ENCODE results near the gene SERPINE2. TPM values are rescaled to one million over a fixed set of nuclear protein-coding genes. Genes with fewer than 3 reads are reported as not detected.

SERPINE2 gene
- total RNA-seq, 2 experiments from 2014 or later = 40.4 to 42.4 TPM

GRCh38 chr2:223970343-223971128, 68.5 kb downstream of the SERPINE2 start:
- H3K9me3 Mint-ChIP-seq = no peaks in the 10 kb centered on the region
- H3K27me3 Mint-ChIP-seq = no peaks in the 10 kb centered on the region
- no peak overlapping the region for H3K4me3 Mint-ChIP-seq
- peak; percentile 68 for DNase-seq
- peaks cover 10% of the 10 kb centered on the region for H3K4me1 Mint-ChIP-seq (ENCODE audit: low read depth)
- CTCF ChIA-PET = interaction anchor here (0.6 to 8.5 kb wide), 71 partner anchors 7 to 998 kb away, joined by 3 to 242 read pairs (median 4); partner anchors contain the start of genes MRPL44, SERPINE2 and WDFY1
- POLR2A ChIA-PET = interaction anchor here (0.8 to 1.8 kb wide), 3 partner anchors 9 to 314 kb away, joined by 3 to 5 read pairs (median 5); no protein-coding TSS in a partner anchor
- no peak overlapping the region for H3K27ac Mint-ChIP-seq
- intact Hi-C loops (cut with micrococcal nuclease) = loop anchor here (1.0 kb wide), 1 partner anchor 314 kb away; no protein-coding TSS in a partner anchor
- H3K36me3 Mint-ChIP-seq (ENCODE audit: low read depth) = peaks cover 11% of the 10 kb centered on the region
- peak; percentile 79 for ATAC-seq
- TF ChIP-seq CTCF (IDR thresholded peaks at IDR 0.05) = peak; percentile 88

GRCh38 chr2:223969856-223970255, 69.2 kb downstream of the SERPINE2 start:
- intact Hi-C loops (cut with micrococcal nuclease) = loop anchor here (1.0 kb wide), 1 partner anchor 314 kb away; no protein-coding TSS in a partner anchor
- TF ChIP-seq CTCF (IDR thresholded peaks at IDR 0.05) = no peak

GRCh38 chr2:223969315-223969714, 69.8 kb downstream of the SERPINE2 start:
- no peak for DNase-seq
- Mint-ChIP-seq H3K27ac (no peak overlapping the region), H3K9me3 (no peaks in the 10 kb centered on the region), H3K4me3 (no peak overlapping the region), H3K27me3 (no peaks in the 10 kb centered on the region), H3K4me1 (ENCODE audit: low read depth) (peaks cover 10% of the 10 kb centered on the region), H3K36me3 (ENCODE audit: low read depth) (peaks cover 11% of the 10 kb centered on the region)
- ChIA-PET CTCF (interaction anchor here (0.6 to 8.5 kb wide), 29 partner anchors 9 to 677 kb away, joined by 3 to 242 read pairs (median 6); partner anchors contain the start of genes MRPL44 and WDFY1), POLR2A (interaction anchor here (0.9 to 1.8 kb wide), 2 partner anchors 9 to 33 kb away, joined by 3 to 5 read pairs; no protein-coding TSS in a partner anchor)
- ATAC-seq = no peak
- no peak for TF ChIP-seq CTCF (IDR thresholded peaks at IDR 0.05)
- intact Hi-C loops (cut with micrococcal nuclease) = no loop called here

More at GRCh38 chr2:223969856-223970255, 69.2 kb downstream of the SERPINE2 start:
- H3K27me3 Mint-ChIP-seq = no peaks in the 10 kb centered on the region
- peaks cover 10% of the 10 kb centered on the region for H3K4me1 Mint-ChIP-seq (ENCODE audit: low read depth)
- H3K27ac Mint-ChIP-seq = no peak overlapping the region
- no peaks in the 10 kb centered on the region for H3K9me3 Mint-ChIP-seq
- POLR2A ChIA-PET = interaction anchor here (1.3 to 1.8 kb wide), 2 partner anchors 8 to 10 kb away, joined by 5 read pairs; no protein-coding TSS in a partner anchor
- DNase-seq (no peak), ATAC-seq (peak; percentile 47)
- no peak overlapping the region for H3K4me3 Mint-ChIP-seq
- CTCF ChIA-PET = interaction anchor here (0.6 to 8.5 kb wide), 63 partner anchors 8 to 680 kb away, joined by 3 to 242 read pairs (median 5); partner anchors contain the start of genes MRPL44, SERPINE2 and WDFY1
- peaks cover 11% of the 10 kb centered on the region for H3K36me3 Mint-ChIP-seq (ENCODE audit: low read depth)

- ChIA-PET POLR2A (interaction anchor here (1.0 kb wide), 1 partner anchor 11 kb away, joined by 4 read pairs; the partner anchor contains the start of gene MRPL44), CTCF (interaction anchor here (1.4 to 8.5 kb wide), 3 partner anchors 10 to 317 kb away, joined by 4 to 242 read pairs (median 93); partner anchors contain the start of gene MRPL44)
- ATAC-seq = no peak
- DNase-seq = no peak
- intact Hi-C loops (cut with micrococcal nuclease) = no loop called here
- H3K36me3 Mint-ChIP-seq (ENCODE audit: low read depth) = peaks cover 14% of the 10 kb centered on the region
- no peaks in the 10 kb centered on the region for H3K27me3 Mint-ChIP-seq
- H3K4me1 Mint-ChIP-seq (ENCODE audit: low read depth) = peaks cover 21% of the 10 kb centered on the region
- H3K4me3 Mint-ChIP-seq = no peak overlapping the region
- H3K9me3 Mint-ChIP-seq = no peaks in the 10 kb centered on the region
- no peak for TF ChIP-seq CTCF (IDR thresholded peaks at IDR 0.05)
- no peak overlapping the region for H3K27ac Mint-ChIP-seq
Measured at GRCh38 chr2:223967981-223968380, 71.1 kb downstream of the SERPINE2 start.

All from activated CD8-positive, alpha-beta T cell treated with anti-CD3 and anti-CD28 coated beads for 36 hours (primary cell).